ENCODE results near the gene APPL2.
"Not testable (repeated sequence)": the region's sequence is repeated elsewhere in the genome, so short reads cannot be mapped to it uniquely, and the experiment has no call there.

Gene APPL2

DNA sequence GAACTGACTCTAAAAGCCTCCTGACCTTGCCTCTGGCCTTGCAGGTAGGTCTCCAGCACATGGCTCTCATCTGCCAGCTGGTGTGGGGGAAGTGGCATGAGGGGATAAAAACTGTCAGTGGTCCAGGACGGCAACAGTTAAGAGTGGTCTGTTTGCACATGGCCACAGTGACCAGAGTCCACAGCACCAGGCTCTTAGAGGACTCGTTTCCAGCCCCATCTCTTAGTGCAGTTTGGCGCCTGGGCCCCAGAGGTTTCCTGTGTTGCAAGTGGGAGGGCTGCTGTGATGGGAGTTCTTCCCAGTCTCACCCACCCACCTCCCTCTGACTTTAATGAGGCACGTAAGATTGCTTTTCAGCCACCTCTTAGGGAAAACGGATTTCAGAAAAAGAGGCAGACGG is 37.0 kb downstream of the APPL2 start:
- peak overlapping the region; percentile 34 for H3K27ac ChIP-seq
- no peak overlapping the region for H3K4me3 ChIP-seq (ENCODE audit: low read depth, low read length)
- no peaks in the 10 kb centered on the region for H3K27me3 ChIP-seq (replicated peaks)
- DNase-seq = no peak
- peaks cover 44% of the 10 kb centered on the region for H3K36me3 ChIP-seq (replicated peaks)
- in situ Hi-C loops (cut with HindIII; ENCODE audit: low pct_ligation_motif_present, low sequenced_read_pairs) = no loop called here
- no peak for TF ChIP-seq CTCF (IDR thresholded peaks at IDR 0.05; ENCODE audit: low read depth, low read length, missing control alignments)

- H3K36me3 ChIP-seq (replicated peaks) = peaks cover 56% of the 10 kb centered on the region
- H3K4me3 ChIP-seq (ENCODE audit: low read depth, low read length) = no peak overlapping the region
- no peaks in the 10 kb centered on the region for H3K27me3 ChIP-seq (replicated peaks)
- in situ Hi-C loops (cut with HindIII; ENCODE audit: low pct_ligation_motif_present, low sequenced_read_pairs) = no loop called here
- no peak for TF ChIP-seq CTCF (IDR thresholded peaks at IDR 0.05; ENCODE audit: low read depth, low read length, missing control alignments)
- DNase-seq = no peak
- H3K27ac ChIP-seq = no peak overlapping the region
These were observed 39.9 kb downstream of the APPL2 start for GRCh38 chr12:105196090-105196489.

GRCh38 chr12:105194947-105195346 is 41.0 kb downstream of the APPL2 start:
- Histone ChIP-seq H3K36me3 (replicated peaks) (peaks cover 61% of the 10 kb centered on the region), H3K4me3 (ENCODE audit: low read depth, low read length) (no peak overlapping the region), H3K27ac (no peak overlapping the region), H3K27me3 (replicated peaks) (no peaks in the 10 kb centered on the region)
- no peak for TF ChIP-seq CTCF (IDR thresholded peaks at IDR 0.05; ENCODE audit: low read depth, low read length, missing control alignments)
- in situ Hi-C loops (cut with HindIII; ENCODE audit: low pct_ligation_motif_present, low sequenced_read_pairs) = no loop called here
- DNase-seq = no peak

GRCh38 chr12:105192624-105193225 is 43.2 kb downstream of the APPL2 start:
- in situ Hi-C loops (cut with HindIII; ENCODE audit: low pct_ligation_motif_present, low sequenced_read_pairs) = no loop called here
- H3K27me3 ChIP-seq (replicated peaks) = no peaks in the 10 kb centered on the region
- H3K36me3 ChIP-seq (replicated peaks) = peaks cover 68% of the 10 kb centered on the region
- no peak for DNase-seq
- H3K4me3 ChIP-seq (ENCODE audit: low read depth, low read length) = no peak overlapping the region
- no peak overlapping the region for H3K27ac ChIP-seq
- no peak for TF ChIP-seq CTCF (IDR thresholded peaks at IDR 0.05; ENCODE audit: low read depth, low read length, missing control alignments)

GRCh38 chr12:105190530-105190929 is 45.4 kb downstream of the APPL2 start:
- Histone ChIP-seq H3K36me3 (replicated peaks) (peaks cover 64% of the 10 kb centered on the region), H3K27me3 (replicated peaks) (no peaks in the 10 kb centered on the region), H3K27ac (no peak overlapping the region), H3K4me3 (ENCODE audit: low read depth, low read length) (no peak overlapping the region)
- DNase-seq = no peak
- no peak for TF ChIP-seq CTCF (IDR thresholded peaks at IDR 0.05; ENCODE audit: low read depth, low read length, missing control alignments)
- in situ Hi-C loops (cut with HindIII; ENCODE audit: low pct_ligation_motif_present, low sequenced_read_pairs) = no loop called here

DNA sequence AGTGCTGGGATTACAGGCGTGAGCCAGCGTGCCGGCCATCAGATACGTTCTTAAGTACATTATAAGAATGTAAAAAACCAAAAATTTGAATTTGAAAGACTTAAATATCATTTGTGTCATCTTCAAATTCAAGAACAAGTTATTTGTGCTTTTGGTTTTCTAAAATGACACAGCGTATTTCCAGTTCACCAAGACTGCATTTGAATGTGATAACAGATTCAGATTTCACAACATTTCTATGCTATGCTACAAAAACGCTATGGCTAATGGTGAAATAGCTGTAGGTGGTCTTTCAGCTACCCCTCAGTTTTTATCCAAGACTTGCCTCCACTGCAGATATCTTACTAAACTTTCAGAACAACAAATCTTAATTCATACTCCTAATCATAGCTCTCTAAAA is 46.7 kb downstream of the APPL2 start:
- in situ Hi-C loops (cut with HindIII; ENCODE audit: low pct_ligation_motif_present, low sequenced_read_pairs) = no loop called here
- Histone ChIP-seq H3K27me3 (replicated peaks) (no peaks in the 10 kb centered on the region), H3K36me3 (replicated peaks) (peaks cover 65% of the 10 kb centered on the region), H3K27ac (no peak overlapping the region), H3K4me3 (ENCODE audit: low read depth, low read length) (no peak overlapping the region)
- DNase-seq = no peak
- no peak for TF ChIP-seq CTCF (IDR thresholded peaks at IDR 0.05; ENCODE audit: low read depth, low read length, missing control alignments)

GRCh38 chr12:105183976-105184375 is 52.0 kb downstream of the APPL2 start:
- H3K27ac ChIP-seq; H3K27me3 ChIP-seq (replicated peaks); DNase-seq; H3K4me3 ChIP-seq (ENCODE audit: low read depth, low read length); in situ Hi-C loops (cut with HindIII; ENCODE audit: low pct_ligation_motif_present, low sequenced_read_pairs): not testable (repeated sequence)
- H3K36me3 ChIP-seq (replicated peaks) = peaks cover 31% of the 10 kb centered on the region

DNA sequence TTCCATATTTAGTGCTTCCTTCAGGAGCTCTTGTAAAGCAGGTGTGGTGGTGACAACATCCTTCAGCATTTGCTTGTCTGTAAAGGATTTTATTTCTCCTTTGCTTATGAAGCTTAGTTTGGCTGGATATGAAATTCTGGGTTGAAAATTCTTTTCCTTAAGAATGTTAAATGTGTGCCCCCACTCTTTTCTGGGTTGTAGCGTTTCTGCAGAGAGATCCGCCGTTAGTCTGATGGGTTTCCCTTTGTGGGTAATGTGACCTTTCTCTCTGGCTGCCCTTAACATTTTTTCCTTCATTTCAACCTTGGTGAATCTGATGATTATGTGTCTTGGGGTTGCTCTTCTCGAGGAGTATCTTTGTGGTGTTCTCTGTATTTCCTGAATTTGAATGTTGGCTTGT is 52.6 kb downstream of the APPL2 start:
- H3K4me3 ChIP-seq (ENCODE audit: low read depth, low read length); in situ Hi-C loops (cut with HindIII; ENCODE audit: low pct_ligation_motif_present, low sequenced_read_pairs); DNase-seq; H3K27me3 ChIP-seq (replicated peaks); H3K27ac ChIP-seq: not testable (repeated sequence)
- H3K36me3 ChIP-seq (replicated peaks) = peaks cover 32% of the 10 kb centered on the region

- H3K27me3 ChIP-seq (replicated peaks); in situ Hi-C loops (cut with HindIII; ENCODE audit: low pct_ligation_motif_present, low sequenced_read_pairs); DNase-seq; H3K27ac ChIP-seq; H3K4me3 ChIP-seq (ENCODE audit: low read depth, low read length): not testable (repeated sequence)
- peaks cover 24% of the 10 kb centered on the region for H3K36me3 ChIP-seq (replicated peaks)
These were observed 56.9 kb downstream of the APPL2 start for GRCh38 chr12:105179114-105179513.

All from brain microvascular endothelial cell (primary cell).